Right kidney (tissue), 1 donor: ENCODE results near the gene UVSSA.
"Not testable (repeated sequence)": the region's sequence is repeated elsewhere in the genome, so short reads cannot be mapped to it uniquely, and the experiment has no call there.

ENCODE experiments used
- DNase-seq: peaks from one replicate; pipeline ENCODE4 v3.0.0-alpha.2; 2016

The UVSSA gene

GRCh38 chr4:1421657-1422056 lies 74.6 kb downstream of the UVSSA start:
- DNase-seq, result no peak

- DNase-seq, result no peak
Measured at GRCh38 chr4:1427010-1427409, 80.0 kb downstream of the UVSSA start.

GRCh38 chr4:1443688-1444172 lies 96.7 kb downstream of the UVSSA start:
- not testable (repeated sequence) for DNase-seq
